Kasumi-1 (cell line): Measurements from ENCODE around the gene TAS1R3.

Experiments
- DNase-seq, 2 experiments: peaks; one replicate each; lab custom pipeline; 2025; lab: John Stamatoyannopoulos, UW

Gene TAS1R3

GRCh38 chr1:1324524-1325287 lies 6.4 kb upstream of the TAS1R3 start, which contains the start of the genes CPTP and INTS11:
Gene CPTP, plus strand, starts transcription at chr1:1324802. Its CDS starts 2,109 bp downstream, at chr1:1326911.
Gene INTS11, minus strand, starts transcription at chr1:1324660. Its CDS starts 52 bp downstream, at chr1:1324608.
- DNase-seq = peak; percentile 69 to 81

- DNase-seq = no peak
Observed at GRCh38 chr1:1325288-1326074, 5.6 kb upstream of the TAS1R3 start.

GRCh38 chr1:1326075-1326605 lies 4.9 kb upstream of the TAS1R3 start:
- DNase-seq = no peak

GRCh38 chr1:1327291-1327690 lies 3.8 kb upstream of the TAS1R3 start:
- no peak for DNase-seq

- DNase-seq = no peak
Observed at GRCh38 chr1:1328254-1328653, 2.8 kb upstream of the TAS1R3 start.

GRCh38 chr1:1329304-1330210 lies 1.5 kb upstream of the TAS1R3 start:
- no peak for DNase-seq

GRCh38 chr1:1330366-1331067 lies 563 bp upstream of the TAS1R3 start:
- DNase-seq = no peak

- no peak for DNase-seq
Observed at GRCh38 chr1:1332031-1332755, 1.1 kb downstream of the TAS1R3 start.

GRCh38 chr1:1332774-1333480 lies 1.8 kb downstream of the TAS1R3 start:
- DNase-seq = no peak

- DNase-seq = no peak
Observed at GRCh38 chr1:1333551-1334241, 2.6 kb downstream of the TAS1R3 start.

GRCh38 chr1:1334835-1335234 lies 3.8 kb downstream of the TAS1R3 start:
- DNase-seq = no peak

- DNase-seq = no peak
Observed at GRCh38 chr1:1335283-1335682, 4.2 kb downstream of the TAS1R3 start.

GRCh38 chr1:1335792-1336248 lies 4.7 kb downstream of the TAS1R3 start:
- DNase-seq = no peak

- no peak for DNase-seq
Observed at GRCh38 chr1:1336446-1336845, 5.4 kb downstream of the TAS1R3 start.

GRCh38 chr1:1336931-1337792 lies 6.1 kb downstream of the TAS1R3 start:
- DNase-seq = no peak

GRCh38 chr1:1337793-1338147 lies 6.7 kb downstream of the TAS1R3 start:
- no peak for DNase-seq

- DNase-seq = no peak
Observed at GRCh38 chr1:1338278-1338677, 7.2 kb downstream of the TAS1R3 start.

GRCh38 chr1:1340185-1340584 lies 9.1 kb downstream of the TAS1R3 start:
- DNase-seq = no peak
